ENCODE results near the gene TMEM132A. TPM values are rescaled to one million over a fixed set of nuclear protein-coding genes. Genes with fewer than 3 reads are reported as not detected.

Gene TMEM132A
- polyA plus RNA-seq, 2 of the 4 experiments (the other 2 are of a cell fraction): 18.1 to 88.0 TPM

DNA sequence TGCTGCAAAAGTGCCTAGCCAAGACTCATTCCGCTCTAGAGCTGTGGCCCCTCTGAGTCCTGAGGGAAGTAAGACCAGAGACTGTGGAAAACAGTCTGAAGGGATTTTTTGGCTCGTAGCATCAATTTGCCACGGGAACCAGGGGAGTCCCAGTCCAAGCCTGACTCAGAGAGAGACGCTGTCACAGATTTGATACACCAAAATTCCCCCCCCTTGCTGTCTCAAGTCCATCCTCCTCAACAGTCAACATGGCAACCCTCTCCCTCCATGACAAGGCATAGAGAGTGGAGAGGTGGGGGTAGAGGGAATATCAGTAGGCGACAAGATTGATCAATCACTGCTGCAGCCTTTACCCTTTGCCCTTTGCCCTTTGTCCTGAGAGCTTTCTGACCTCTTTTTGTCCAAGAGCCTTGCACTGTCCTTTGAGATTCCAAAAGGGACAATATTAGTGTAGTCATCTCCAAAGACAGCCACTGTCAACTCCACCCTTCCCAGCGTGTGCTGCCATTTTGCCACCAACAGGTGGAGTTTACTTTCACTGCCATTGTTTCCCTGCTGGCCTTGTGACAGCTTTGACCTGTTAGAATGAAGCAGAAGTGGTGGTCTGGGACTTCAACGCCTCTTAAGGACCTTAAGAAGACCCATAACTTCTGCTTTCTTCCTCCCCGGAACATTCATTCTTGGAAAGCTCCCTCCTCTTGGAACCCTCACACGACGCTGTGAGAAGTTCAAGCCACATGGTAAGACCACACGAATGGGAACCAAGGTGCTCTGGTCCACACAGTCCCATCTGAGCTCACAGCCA is 20.4 kb downstream of the TMEM132A start:
- ChIA-PET POLR2A (no interaction called here), CTCF (interaction anchor here (1.2 to 1.5 kb wide), 2 partner anchors 17 to 186 kb away, joined by 3 to 4 read pairs; no protein-coding TSS in a partner anchor)
- no peak overlapping the region for H3K4me3 ChIP-seq
- ATAC-seq: peak in 1 of 2 experiments; percentile 44; a peak in 2 of 6 replicates
- no peaks in the 10 kb centered on the region for H3K9me3 ChIP-seq
- 61% methylated on average over 11 of the region's 11 CpGs for WGBS (ENCODE audit: missing lambda C conversion rate)
- no peak for TF ChIP-seq EHMT2 (IDR thresholded peaks at IDR 0.05; ENCODE audit: low read depth)
- TF ChIP-seq NFE2L2 (conservative IDR thresholded peaks at IDR 0.05; ENCODE audit: low read length): no peak
- no peak for TF ChIP-seq CHD2 (IDR thresholded peaks at IDR 0.05; ENCODE audit: low read length, partially characterized antibody)
- TF ChIP-seq CEBPB (IDR thresholded peaks at IDR 0.05): no peak
- TF ChIP-seq RAD21 (conservative IDR thresholded peaks at IDR 0.05 in 1 of 2, IDR thresholded peaks at IDR 0.05 in 1 of 2): no peak
- TF ChIP-seq NR3C1 (IDR thresholded peaks at IDR 0.05): no peak
- no peak for TF ChIP-seq ZC3H11A (IDR thresholded peaks at IDR 0.05)
- peak; percentile 25 for DNase-seq (ENCODE audit: low read depth in 1 of 2, low spot score in 1 of 2)
- H3K27ac ChIP-seq: no peak overlapping the region
- FAIRE-seq: no peak
- H3K4me1 ChIP-seq: no peaks in the 10 kb centered on the region
- no peak overlapping the region for H3K4me2 ChIP-seq

DNA sequence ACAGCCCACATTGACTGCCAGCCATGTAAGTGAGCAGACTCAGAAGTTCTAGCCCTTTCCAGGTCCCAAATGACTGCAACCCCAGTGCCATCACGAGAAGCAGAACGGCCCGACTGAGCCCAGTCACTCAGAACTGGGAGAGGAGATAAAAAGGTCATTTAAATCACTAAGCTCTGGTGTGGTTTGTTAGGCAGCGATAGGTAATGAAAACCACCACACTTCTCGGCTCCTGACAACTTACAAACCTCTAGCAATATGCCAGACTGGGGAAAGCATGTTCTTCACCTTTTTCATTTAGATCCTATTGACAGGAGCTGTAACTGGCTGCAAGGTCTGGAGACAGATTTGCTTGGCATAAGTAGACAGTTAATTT is 21.0 kb downstream of the TMEM132A start:
- TF ChIP-seq EP300 (IDR thresholded peaks at IDR 0.05): no peak
- TF ChIP-seq RFX5 (IDR thresholded peaks at IDR 0.05): no peak
- Histone ChIP-seq H3K9me3 (no peaks in the 10 kb centered on the region), H3K4me2 (no peak overlapping the region), H3K4me1 (no peaks in the 10 kb centered on the region), H3K4me3 (no peak overlapping the region), H3K27ac (no peak overlapping the region)
- no peak for ATAC-seq
- ChIA-PET POLR2A (no interaction called here), CTCF (interaction anchor here (1.2 to 1.6 kb wide), 4 partner anchors 8 to 185 kb away, joined by 3 to 6 read pairs (median 4); no protein-coding TSS in a partner anchor)
- WGBS (ENCODE audit: missing lambda C conversion rate): 56% methylated on average over 5 of the region's 5 CpGs
- no peak for DNase-seq (ENCODE audit: low read depth in 1 of 2, low spot score in 1 of 2)
- FAIRE-seq: no peak

DNA sequence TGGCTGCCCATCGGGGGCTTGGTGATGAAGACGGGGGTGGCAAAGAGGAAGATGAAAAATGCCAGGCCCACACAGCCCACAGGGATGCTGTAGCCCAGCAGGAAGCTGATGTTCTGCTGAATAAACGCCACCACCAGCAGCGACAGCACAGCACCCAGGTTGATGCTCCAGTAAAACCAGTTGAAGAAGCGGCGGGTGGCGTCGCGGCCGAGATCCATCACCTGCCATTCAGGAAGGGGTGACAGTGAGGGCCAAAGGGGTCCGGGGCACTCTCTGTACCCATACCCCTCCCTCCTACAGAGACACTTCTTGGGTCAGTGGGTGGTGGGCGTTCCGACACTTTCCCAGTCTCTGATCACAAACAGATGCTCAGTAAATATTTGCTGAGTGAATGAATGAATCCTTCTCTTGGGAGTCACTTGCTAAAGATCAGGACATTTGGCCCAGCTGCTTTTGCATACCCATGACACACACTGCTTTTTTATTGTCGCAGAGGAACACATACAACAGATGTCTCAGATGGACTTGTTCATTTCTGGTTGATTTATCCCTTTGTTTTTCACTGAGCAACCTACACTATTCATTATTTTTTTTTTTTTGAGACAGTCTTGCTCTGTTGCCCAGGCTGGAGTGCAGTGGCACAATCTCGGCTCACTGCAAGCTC is 22.5 kb downstream of the TMEM132A start:
- DNase-seq (ENCODE audit: low read depth in 1 of 2, low spot score in 1 of 2): no peak
- POLR2A ChIA-PET: no interaction called here
- no peak overlapping the region for H3K4me3 ChIP-seq
- TF ChIP-seq ESRRA (IDR thresholded peaks at IDR 0.05; ENCODE audit: borderline replicate concordance, low read length) (no peak), CEBPB (IDR thresholded peaks at IDR 0.05) (no peak), CHD2 (IDR thresholded peaks at IDR 0.05; ENCODE audit: low read length, partially characterized antibody) (no peak), HDAC2 (IDR thresholded peaks at IDR 0.05) (no peak), ZFP36 (IDR thresholded peaks at IDR 0.05; ENCODE audit: borderline replicate concordance, partially characterized antibody) (no peak), MAFK (IDR thresholded peaks at IDR 0.05; ENCODE audit: partially characterized antibody) (no peak), ZC3H11A (IDR thresholded peaks at IDR 0.05) (no peak), RARB (CRISPR knock-in tag; IDR thresholded peaks at IDR 0.05) (no peak), RAD21 (conservative IDR thresholded peaks at IDR 0.05 in 1 of 2, IDR thresholded peaks at IDR 0.05 in 1 of 2) (no peak), TFCP2L1 (CRISPR knock-in tag; IDR thresholded peaks at IDR 0.05) (no peak), FOSB (CRISPR knock-in tag; IDR thresholded peaks at IDR 0.05) (no peak), ZNF302 (CRISPR knock-in tag; IDR thresholded peaks at IDR 0.05) (no peak)
- no peaks in the 10 kb centered on the region for H3K4me1 ChIP-seq
- H3K27ac ChIP-seq: no peak overlapping the region
- CTCF ChIA-PET: interaction anchor here (1.1 to 1.6 kb wide), 3 partner anchors 10 to 31 kb away, joined by 3 to 6 read pairs (median 4); no protein-coding TSS in a partner anchor
- no peak overlapping the region for H3K4me2 ChIP-seq
- H3K9me3 ChIP-seq: no peaks in the 10 kb centered on the region
- no peak for FAIRE-seq
- 64% methylated on average over 14 of the region's 15 CpGs for WGBS (ENCODE audit: missing lambda C conversion rate)
- ATAC-seq: no peak

DNA sequence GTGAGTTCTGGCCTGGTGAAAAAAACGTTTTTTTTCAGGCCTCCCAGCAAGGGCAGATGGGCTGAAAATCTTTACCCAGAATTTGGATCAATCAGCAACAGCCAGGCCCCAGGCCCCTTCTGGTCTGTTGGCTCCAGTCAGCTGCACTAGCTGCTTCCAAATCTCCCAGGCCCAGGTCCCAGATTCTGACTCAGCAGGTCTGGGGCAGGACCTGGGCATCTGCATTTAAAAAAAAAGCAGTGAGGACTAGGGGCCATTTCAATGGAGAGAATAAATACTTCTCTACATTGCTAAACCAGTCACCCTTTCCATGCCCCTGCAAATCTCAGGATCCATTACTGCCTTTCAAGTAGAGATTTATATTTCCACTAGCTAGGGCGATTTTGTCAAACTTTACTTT is 23.4 kb downstream of the TMEM132A start:
- ChIA-PET CTCF (interaction anchor here (1.1 to 1.3 kb wide), 2 partner anchors 8 to 125 kb away, joined by 3 to 4 read pairs; no protein-coding TSS in a partner anchor), POLR2A (no interaction called here)
- H3K4me1 ChIP-seq: no peaks in the 10 kb centered on the region
- TF ChIP-seq, protein P1, sequence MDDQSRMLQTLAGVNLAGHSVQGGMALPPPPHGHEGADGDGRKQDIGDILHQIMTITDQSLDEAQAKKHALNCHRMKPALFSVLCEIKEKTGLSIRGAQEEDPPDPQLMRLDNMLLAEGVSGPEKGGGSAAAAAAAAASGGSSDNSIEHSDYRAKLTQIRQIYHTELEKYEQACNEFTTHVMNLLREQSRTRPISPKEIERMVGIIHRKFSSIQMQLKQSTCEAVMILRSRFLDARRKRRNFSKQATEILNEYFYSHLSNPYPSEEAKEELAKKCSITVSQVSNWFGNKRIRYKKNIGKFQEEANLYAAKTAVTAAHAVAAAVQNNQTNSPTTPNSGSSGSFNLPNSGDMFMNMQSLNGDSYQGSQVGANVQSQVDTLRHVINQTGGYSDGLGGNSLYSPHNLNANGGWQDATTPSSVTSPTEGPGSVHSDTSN (IDR thresholded peaks at IDR 0.05): no peak
- TF ChIP-seq CBX8 (IDR thresholded peaks at IDR 0.05) (no peak), HEYL (CRISPR knock-in tag; IDR thresholded peaks at IDR 0.05) (no peak)
- no peaks in the 10 kb centered on the region for H3K9me3 ChIP-seq
- 24% methylated on average over 2 of the region's 2 CpGs for WGBS (ENCODE audit: missing lambda C conversion rate)
- DNase-seq (ENCODE audit: low read depth in 1 of 2, low spot score in 1 of 2): no peak
- H3K4me2 ChIP-seq: no peak overlapping the region
- H3K27ac ChIP-seq: no peak overlapping the region
- ATAC-seq: no peak
- no peak overlapping the region for H3K4me3 ChIP-seq
- no peak for FAIRE-seq

Measured in A549 (cell line).